GM19455 (cell line): ENCODE results near the gene MOSMO.

ENCODE experiments used
- ATAC-seq: cut with Tn5 transposase; IDR thresholded peaks from one replicate; pipeline ENCODE4 v1.9.1; 2021; ENCODE audit not compliant: unreplicated experiment

Gene MOSMO

DNA sequence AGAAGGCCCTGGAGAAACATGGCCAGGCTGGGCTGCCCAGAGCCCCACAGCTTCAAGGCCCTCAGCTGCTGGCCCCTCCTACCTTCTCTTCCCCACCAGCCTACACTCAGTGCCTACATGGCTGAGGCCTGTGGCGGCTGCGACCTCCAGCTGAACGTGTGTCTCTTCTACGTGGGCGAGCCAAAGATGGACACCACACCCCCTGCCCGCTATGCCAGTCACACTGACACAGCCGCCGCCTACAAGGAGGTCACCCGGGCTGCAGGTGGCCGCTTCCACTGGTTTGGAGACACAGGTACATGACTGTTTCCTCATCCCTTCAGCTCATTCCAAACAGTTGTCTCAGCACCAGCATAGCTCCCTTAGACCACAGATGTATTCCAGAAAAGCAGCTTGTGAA, 124.9 kb downstream of the MOSMO start:
- ATAC-seq, result no peak
